GM23338 (cell line): ENCODE data around the gene KRT71. TPM values are rescaled to one million over a fixed set of nuclear protein-coding genes. Genes with fewer than 3 reads are reported as not detected.

ENCODE experiments used
- ATAC-seq: fragments of 200-7000 bp; cut with Tn5 transposase; 3 replicates; pipeline ENCODE4 v1.9.1; 2020
- DNase-seq: peaks from one replicate; pipeline ENCODE4 v3.0.0-alpha.2; 2015; ENCODE audit warnings: low spot score
- H2AFZ ChIP-seq: fragments of 200-600 bp; sonication (generic); 2 replicates; pipeline ENCODE4 v1.8.0; 2016; ENCODE audit warnings: antibody characterized with exemption, mild to moderate bottlenecking, moderate library complexity
- H3F3A ChIP-seq: fragments of 200-600 bp; sonication (generic); replicated peaks from 2 replicates; pipeline ENCODE4 v1.8.0; 2017; ENCODE audit warnings: antibody characterized with exemption, mixed run types, low read depth
- H3K27ac ChIP-seq: fragments of 200-600 bp; sonication (generic); 2 replicates; pipeline ENCODE4 v1.6.1; 2016; ENCODE audit warnings: low read depth
- H3K27me3 ChIP-seq: fragments of 200-600 bp; sonication (generic); 2 replicates; pipeline ENCODE4 v1.8.0; 2016; ENCODE audit warnings: mild to moderate bottlenecking, mixed run types, moderate library complexity; ENCODE audit not compliant: insufficient read depth
- H3K36me3 ChIP-seq: fragments of 200-600 bp; sonication (generic); 2 replicates; pipeline ENCODE4 v1.8.0; 2016; ENCODE audit warnings: mild to moderate bottlenecking; ENCODE audit not compliant: insufficient read depth
- H3K4me1 ChIP-seq: fragments of 200-600 bp; sonication (generic); 2 replicates; pipeline ENCODE4 v1.8.0; 2016; ENCODE audit warnings: mild to moderate bottlenecking, moderate library complexity; ENCODE audit not compliant: insufficient read depth
- H3K4me2 ChIP-seq: fragments of 200-600 bp; sonication (generic); 2 replicates; pipeline ENCODE4 v1.7.1; 2017; ENCODE audit warnings: mixed run types
- H3K4me3 ChIP-seq: fragments of 200-600 bp; sonication (generic); 2 replicates; pipeline ENCODE4 v1.6.1; 2016; ENCODE audit warnings: mixed run types
- H3K79me2 ChIP-seq: fragments of 200-600 bp; sonication (generic); replicated peaks from 2 replicates; pipeline ENCODE4 v1.8.0; 2017; ENCODE audit warnings: mild to moderate bottlenecking; ENCODE audit not compliant: insufficient read depth
- H3K9me2 ChIP-seq: fragments of 200-600 bp; sonication (generic); 2 replicates; pipeline ENCODE4 v1.8.0; 2017; ENCODE audit not compliant: insufficient read depth
- H4K20me1 ChIP-seq: fragments of 200-600 bp; sonication (generic); replicated peaks from 2 replicates; pipeline ENCODE4 v1.8.0; 2017; ENCODE audit warnings: mild to moderate bottlenecking; ENCODE audit not compliant: insufficient read depth
- H3K27ac Mint-ChIP-seq: 2 replicates; pipeline ENCODE4 v1.8.0; 2020; ENCODE audit warnings: inconsistent platforms, mild to moderate bottlenecking, moderate library complexity, mixed read lengths
- H3K27me3 Mint-ChIP-seq: 3 replicates; pipeline ENCODE4 v1.8.0; 2022; ENCODE audit warnings: low read depth, mild to moderate bottlenecking, moderate library complexity, mixed read lengths, inconsistent platforms; ENCODE audit not compliant: insufficient read depth, poor library complexity
- H3K36me3 Mint-ChIP-seq: 3 replicates; pipeline ENCODE4 v1.8.0; 2021; ENCODE audit warnings: low read depth, mild to moderate bottlenecking, inconsistent platforms, moderate library complexity, mixed read lengths
- H3K4me1 Mint-ChIP-seq: 3 replicates; pipeline ENCODE4 v1.8.0; 2020; ENCODE audit warnings: mild to moderate bottlenecking, inconsistent platforms, mixed read lengths
- H3K4me3 Mint-ChIP-seq: 3 replicates; pipeline ENCODE4 v1.8.0; 2021; ENCODE audit warnings: moderate library complexity, mild to moderate bottlenecking, inconsistent platforms, mixed read lengths
- H3K9me3 Mint-ChIP-seq: 3 replicates; pipeline ENCODE4 v1.8.0; 2020; ENCODE audit warnings: moderate library complexity, mild to moderate bottlenecking, inconsistent platforms, mixed read lengths
- CREB1 ChIP-seq: fragments of 250-450 bp; sonication (Bioruptor Pico); IDR thresholded peaks from 2 replicates; pipeline ENCODE4 v1.5.0; 2020; ENCODE audit warnings: low read depth, mild to moderate bottlenecking, moderate library complexity
- CTCF ChIP-seq, 2 experiments: fragments of 200-600 bp in 1 of 2; sonication (generic) in 1 of 2; conservative IDR thresholded peaks; 2 replicates each; pipeline versions ENCODE4 v1.5.1 to v1.6.1; 2016 to 2017; ENCODE audit warnings: antibody characterized with exemption in 2 of 2, low read depth in 2 of 2, mild to moderate bottlenecking in 2 of 2, moderate library complexity in 1 of 2
- EZH2 ChIP-seq: fragments of 200-600 bp; sonication (generic); IDR thresholded peaks from one replicate; pipeline ENCODE4 v1.8.0; 2017; ENCODE audit warnings: antibody characterized with exemption, mild to moderate bottlenecking, low read depth; ENCODE audit not compliant: unreplicated experiment
- EZH2phosphoT487 ChIP-seq: fragments of 200-600 bp; sonication (generic); IDR thresholded peaks from one replicate; pipeline ENCODE4 v1.8.1; 2018; ENCODE audit warnings: antibody characterized with exemption; ENCODE audit not compliant: unreplicated experiment
- JUNB ChIP-seq: IDR thresholded peaks from one replicate; pipeline ENCODE4 v1.6.1; 2016; ENCODE audit warnings: antibody characterized with exemption; ENCODE audit not compliant: unreplicated experiment
- NANOG ChIP-seq: IDR thresholded peaks from 2 replicates; pipeline ENCODE4 v1.6.1; 2016; ENCODE audit warnings: antibody characterized with exemption, borderline replicate concordance
- POLR2AphosphoS5 ChIP-seq: IDR thresholded peaks from 2 replicates; pipeline ENCODE4 v1.6.1; 2016; ENCODE audit warnings: antibody characterized with exemption, low read depth
- REST ChIP-seq: IDR thresholded peaks from one replicate; pipeline ENCODE4 v1.6.1; 2018; ENCODE audit warnings: antibody characterized with exemption; ENCODE audit not compliant: unreplicated experiment
- STAT1 ChIP-seq: IDR thresholded peaks from one replicate; pipeline ENCODE4 v1.6.1; 2016; ENCODE audit warnings: antibody characterized with exemption; ENCODE audit not compliant: unreplicated experiment
- ZNF114 ChIP-seq: fragments of 250-450 bp; sonication (Bioruptor Pico); IDR thresholded peaks from 2 replicates; pipeline ENCODE4 v1.5.0; 2020; ENCODE audit warnings: mild to moderate bottlenecking, moderate library complexity
- ZNF331 ChIP-seq: fragments of 250-450 bp; sonication (Bioruptor Pico); IDR thresholded peaks from 2 replicates; pipeline ENCODE4 v1.5.0; 2020; ENCODE audit warnings: low read depth, mild to moderate bottlenecking, moderate library complexity
- ZNF462 ChIP-seq: fragments of 250-450 bp; sonication (Bioruptor Pico); IDR thresholded peaks from 2 replicates; pipeline ENCODE4 v1.5.0; 2020; ENCODE audit warnings: mild to moderate bottlenecking, moderate library complexity
- polyA plus RNA-seq: library from polyadenylated mRNA; unstranded; fragments of >200 nt; fragmentation: Nextera tagmentation; extraction: Ambion mirVana; gene quantifications from 2 replicates; pipeline ENCODE4 v1.2.1, GENCODE V29; 2016
- total RNA-seq: library from RNA; depleted of rRNA; stranded (reverse); fragments of >200 nt; shearing (Covaris generic); gene quantifications from 2 replicates; pipeline ENCODE4 v1.2.3, GENCODE V29; 2014
- TF ChIP-seq, protein P1 (sequence below): IDR thresholded peaks from 2 replicates; pipeline ENCODE4 v1.6.1; 2016; ENCODE audit warnings: antibody characterized with exemption

Gene KRT71
- total and polyA plus RNA-seq, 2 experiments from 2014 or later = not detected

DNA sequence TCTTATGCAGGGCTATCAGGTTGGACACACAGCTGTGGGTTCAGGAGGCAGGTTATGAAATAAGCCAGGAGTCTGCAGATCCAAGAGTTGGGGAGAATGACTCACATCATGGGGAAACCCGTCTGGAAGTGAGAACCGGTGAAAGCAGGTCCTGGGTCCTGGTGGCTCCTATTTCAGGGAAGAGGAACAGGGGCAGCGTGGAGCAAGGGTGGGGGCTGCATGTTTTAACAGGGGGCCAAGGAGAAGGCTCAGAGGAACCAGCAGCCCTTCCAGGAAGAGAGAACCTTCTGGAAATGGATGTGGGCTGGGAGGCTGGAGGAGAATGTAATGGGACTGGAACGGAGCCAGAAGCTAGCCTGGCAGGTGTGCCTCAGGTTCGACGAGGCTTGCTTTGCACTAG, 28.5 kb upstream of the KRT71 start:
- Histone ChIP-seq H3K36me3 (no peaks in the 10 kb centered on the region), H3K9me2 (no peaks in the 10 kb centered on the region), H3K27me3 (no peaks in the 10 kb centered on the region), H3K4me3 (no peak overlapping the region), H3K27ac (no peak overlapping the region), H2AFZ (no peak overlapping the region), H4K20me1 (no peaks in the 10 kb centered on the region), H3K79me2 (no peaks in the 10 kb centered on the region), H3K4me2 (no peak overlapping the region), H3F3A (no peaks in the 10 kb centered on the region), H3K4me1 (no peaks in the 10 kb centered on the region)
- no peak for TF ChIP-seq EZH2
- TF ChIP-seq REST = no peak
- no peak for TF ChIP-seq NANOG
- no peak for TF ChIP-seq STAT1
- TF ChIP-seq EZH2phosphoT487 = no peak
- no peak for TF ChIP-seq CTCF (conservative IDR thresholded peaks at IDR 0.05; ENCODE audit: low read depth in 2 of 2)
- TF ChIP-seq ZNF331 (CRISPR knock-in tag) = no peak
- TF ChIP-seq JUNB = no peak
- no peak for TF ChIP-seq ZNF114 (CRISPR knock-in tag)
- TF ChIP-seq, protein P1, sequence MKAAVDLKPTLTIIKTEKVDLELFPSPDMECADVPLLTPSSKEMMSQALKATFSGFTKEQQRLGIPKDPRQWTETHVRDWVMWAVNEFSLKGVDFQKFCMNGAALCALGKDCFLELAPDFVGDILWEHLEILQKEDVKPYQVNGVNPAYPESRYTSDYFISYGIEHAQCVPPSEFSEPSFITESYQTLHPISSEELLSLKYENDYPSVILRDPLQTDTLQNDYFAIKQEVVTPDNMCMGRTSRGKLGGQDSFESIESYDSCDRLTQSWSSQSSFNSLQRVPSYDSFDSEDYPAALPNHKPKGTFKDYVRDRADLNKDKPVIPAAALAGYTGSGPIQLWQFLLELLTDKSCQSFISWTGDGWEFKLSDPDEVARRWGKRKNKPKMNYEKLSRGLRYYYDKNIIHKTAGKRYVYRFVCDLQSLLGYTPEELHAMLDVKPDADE = no peak
- TF ChIP-seq POLR2AphosphoS5 = no peak
- TF ChIP-seq ZNF462 = no peak
- TF ChIP-seq CREB1 (CRISPR knock-in tag) = no peak
- no peak overlapping the region for H3K27ac Mint-ChIP-seq
- H3K4me1 Mint-ChIP-seq = peaks cover 4% of the 10 kb centered on the region
- no peak for DNase-seq
- H3K27me3 Mint-ChIP-seq = peaks cover 9% of the 10 kb centered on the region
- no peak overlapping the region for H3K4me3 Mint-ChIP-seq
- no peaks in the 10 kb centered on the region for H3K9me3 Mint-ChIP-seq
- no peak for ATAC-seq
- no peaks in the 10 kb centered on the region for H3K36me3 Mint-ChIP-seq
